GM21390 (cell line): ENCODE results near the gene RNF208.
"Not testable (repeated sequence)": the region's sequence is repeated elsewhere in the genome, so short reads cannot be mapped to it uniquely, and the experiment has no call there.

Source experiments
- ATAC-seq: cut with Tn5 transposase; IDR thresholded peaks from one replicate; pipeline ENCODE4 v1.9.1; 2021; ENCODE audit not compliant: unreplicated experiment

The RNF208 gene

DNA sequence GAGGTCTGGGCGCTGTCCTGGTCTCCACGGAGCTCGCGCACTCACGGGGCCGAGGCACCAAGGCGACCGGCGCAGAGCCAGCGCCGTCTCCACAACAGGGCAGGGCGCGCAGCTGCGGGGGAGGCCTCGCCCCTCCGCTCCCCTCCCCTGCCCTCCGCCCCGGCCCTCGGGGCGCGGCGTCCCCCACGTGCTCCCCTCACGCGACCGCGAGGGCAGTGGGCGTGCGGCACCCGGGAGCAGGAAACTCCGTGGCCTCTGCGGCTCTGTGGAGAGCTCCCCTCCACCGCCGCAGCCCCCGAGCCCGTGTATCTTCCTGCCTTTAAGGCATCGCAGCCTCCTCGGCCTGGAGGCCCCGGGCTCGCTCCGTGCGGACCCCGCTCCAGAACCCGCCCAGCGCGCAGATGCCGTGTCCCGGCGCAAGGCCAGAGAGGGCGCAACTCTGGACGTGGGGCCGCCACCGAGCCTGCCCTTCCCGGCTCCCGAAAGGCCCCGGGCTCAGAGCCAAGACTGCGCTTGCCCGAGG lies 18.3 kb upstream of the RNF208 start:
- ATAC-seq, result peak; percentile 28

GRCh38 chr9:137239541-137240200 lies 17.6 kb upstream of the RNF208 start:
- ATAC-seq, result not testable (repeated sequence)

GRCh38 chr9:137237759-137238726 lies 16.0 kb upstream of the RNF208 start:
- ATAC-seq, result no peak

DNA sequence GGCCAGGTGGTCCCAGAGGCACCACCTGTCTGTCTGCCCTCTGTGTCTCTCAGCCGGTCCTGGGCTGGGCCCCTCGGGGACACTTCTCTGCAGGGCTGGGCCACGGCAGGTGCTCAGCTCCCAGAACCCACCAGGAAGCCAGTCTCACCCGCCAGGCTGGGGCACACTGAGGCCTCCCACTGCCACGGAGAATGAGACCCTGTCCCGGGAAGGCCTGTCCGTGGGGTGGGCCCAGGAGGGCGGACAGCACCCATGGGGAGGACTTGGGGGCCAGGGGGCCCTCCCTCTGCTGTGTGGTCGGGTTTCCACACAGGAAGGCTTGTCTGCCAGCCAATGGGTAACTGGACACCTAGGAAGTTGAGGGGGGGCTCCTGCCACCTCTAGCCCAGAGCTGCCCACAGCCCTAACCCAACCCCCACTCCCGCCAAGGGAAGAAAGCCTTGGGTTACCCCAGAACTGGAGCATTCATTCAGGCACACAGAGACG lies 14.9 kb upstream of the RNF208 start:
- ATAC-seq, result no peak

GRCh38 chr9:137236238-137236935 lies 14.3 kb upstream of the RNF208 start:
- no peak for ATAC-seq

GRCh38 chr9:137235424-137236237 lies 13.6 kb upstream of the RNF208 start:
- ATAC-seq, result no peak

DNA sequence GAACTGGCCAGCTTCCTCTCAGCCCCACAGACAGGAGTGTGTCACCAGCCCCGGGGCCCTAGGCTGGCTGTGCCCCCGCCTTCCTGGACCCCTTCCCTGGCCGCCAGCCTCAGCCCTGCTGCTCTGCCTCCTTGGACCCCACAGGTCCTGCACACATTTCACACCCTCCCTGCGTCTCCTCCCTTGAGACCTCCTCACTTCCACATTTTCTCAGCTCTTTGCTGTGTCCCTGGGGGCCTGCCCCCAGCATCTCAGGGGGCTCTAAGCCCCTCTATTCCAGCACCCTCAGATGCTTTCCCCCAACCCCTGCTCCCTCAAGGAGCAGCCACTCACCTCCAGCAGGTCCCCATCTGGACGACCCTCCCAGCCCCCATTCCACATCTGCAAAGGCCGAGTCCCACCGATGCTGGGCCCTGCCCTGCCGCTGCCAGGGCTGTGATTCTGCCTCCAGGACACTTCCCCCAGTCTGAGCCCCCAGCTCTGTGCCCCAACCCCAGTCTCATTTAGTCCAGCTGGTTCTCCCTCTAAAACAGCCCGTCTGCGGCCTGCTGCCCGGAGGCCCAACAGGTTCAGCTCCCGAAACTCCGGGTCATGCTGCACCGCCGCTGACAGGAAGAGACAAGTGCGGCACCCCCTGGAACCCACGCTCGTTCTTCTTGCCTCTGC lies 12.9 kb upstream of the RNF208 start:
- no peak for ATAC-seq

GRCh38 chr9:137234055-137234697 lies 12.1 kb upstream of the RNF208 start:
- no peak for ATAC-seq

- ATAC-seq, result no peak
Measured at GRCh38 chr9:137233143-137233980, 11.3 kb upstream of the RNF208 start.

DNA sequence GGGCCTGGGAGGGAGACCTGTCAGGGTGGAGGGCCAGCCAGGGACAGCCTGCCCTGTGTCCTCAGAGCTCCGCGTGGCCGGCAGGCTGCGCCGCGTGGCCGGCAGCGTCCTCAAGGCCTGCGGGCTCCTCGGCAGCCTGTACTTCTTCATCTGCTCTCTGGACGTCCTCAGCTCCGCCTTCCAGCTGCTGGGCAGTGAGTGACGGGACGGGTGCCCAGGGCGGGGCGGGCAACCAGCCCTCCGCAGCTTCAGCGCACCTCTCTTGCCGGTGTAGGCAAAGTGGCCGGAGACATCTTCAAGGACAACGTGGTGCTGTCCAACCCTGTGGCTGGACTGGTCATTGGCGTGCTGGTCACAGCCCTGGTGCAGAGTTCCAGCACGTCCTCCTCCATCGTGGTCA lies 10.5 kb upstream of the RNF208 start:
- no peak for ATAC-seq

DNA sequence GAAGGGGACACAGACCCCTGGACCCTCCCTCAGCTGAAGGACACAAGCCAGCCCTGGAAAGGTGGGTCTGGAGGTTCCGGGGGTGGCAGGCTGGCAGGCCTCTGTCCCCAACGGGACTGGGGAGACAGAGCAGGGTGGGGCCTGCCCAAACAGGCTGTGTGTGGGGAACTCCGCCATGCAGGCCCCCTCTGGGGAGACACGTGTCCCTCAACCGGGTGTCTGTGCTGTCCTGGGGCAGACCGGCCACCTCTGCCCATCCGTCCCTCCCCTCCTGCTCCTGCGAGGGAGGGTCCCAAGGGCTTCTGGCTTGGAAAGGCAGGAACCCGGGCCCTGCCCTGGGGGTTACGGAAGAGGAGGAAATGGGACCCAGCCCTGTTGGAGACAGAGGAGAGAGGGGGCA lies 10.1 kb upstream of the RNF208 start:
- ATAC-seq, result no peak

DNA sequence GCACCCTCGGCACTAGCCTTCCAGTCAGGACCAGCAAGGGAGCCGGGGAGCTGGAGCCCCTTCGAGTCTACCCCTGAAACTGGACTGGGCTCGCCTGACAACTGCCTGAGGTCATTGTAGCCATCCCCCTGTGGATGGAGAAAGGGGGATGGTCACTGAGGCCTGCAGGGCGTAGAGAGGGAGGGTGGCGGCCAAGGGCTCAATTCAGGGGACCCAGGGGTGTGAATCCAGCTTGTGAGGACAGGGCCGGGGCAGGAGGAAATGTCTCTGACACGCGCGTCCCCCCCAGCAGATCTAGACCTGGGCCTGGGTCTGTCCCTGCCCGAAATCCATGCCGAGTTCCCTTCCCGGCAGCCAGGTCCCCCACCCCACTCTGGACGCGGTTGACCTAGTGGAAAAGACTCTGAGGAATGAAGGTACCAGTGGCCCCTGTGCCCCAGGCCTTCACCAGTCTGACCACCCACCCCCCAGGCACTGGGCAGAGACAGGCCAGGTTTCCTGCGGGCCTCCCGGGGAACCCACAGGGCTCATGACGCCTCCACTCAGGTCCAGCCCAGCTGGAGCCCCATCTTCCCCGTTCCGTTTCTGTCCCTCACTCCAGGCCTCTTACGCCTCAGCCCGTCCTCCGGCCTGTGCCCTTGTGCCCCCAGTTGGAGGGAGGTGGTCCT lies 9.5 kb upstream of the RNF208 start:
- no peak for ATAC-seq

GRCh38 chr9:137230705-137231371 lies 8.8 kb upstream of the RNF208 start, which contains the start of gene SLC34A3:
TSS of gene SLC34A3 (plus strand) at chr9:137230901. CDS start at chr9:137231703, 802 bp downstream.
- no peak for ATAC-seq

GRCh38 chr9:137229903-137230704 lies 8.1 kb upstream of the RNF208 start:
- no peak for ATAC-seq

GRCh38 chr9:137228968-137229896 lies 7.2 kb upstream of the RNF208 start:
- ATAC-seq, result no peak
